Measurements from ENCODE around the gene ASGR2.
"Not testable (repeated sequence)": the region's sequence is repeated elsewhere in the genome, so short reads cannot be mapped to it uniquely, and the experiment has no call there.

- not testable (repeated sequence) for TF ChIP-seq CTCF, POLR2A, EP300 (IDR thresholded peaks at IDR 0.05)
Observed at GRCh38 chr17:7089570-7089969, 25.1 kb downstream of the ASGR2 start.
